Measurements from ENCODE around the gene IFI44.

GRCh38 chr1:78607334-78607927, 42.2 kb upstream of the IFI44 start:
- TF ChIP-seq CTCF (IDR thresholded peaks at IDR 0.05; ENCODE audit: low read depth, low read length) = no peak
- no peak for TF ChIP-seq POLR2A (IDR thresholded peaks at IDR 0.05; ENCODE audit: extremely low read depth, insufficient read length)
- TF ChIP-seq MAX (IDR thresholded peaks at IDR 0.05; ENCODE audit: low read depth, low read length) = no peak
- TF ChIP-seq MYC (IDR thresholded peaks at IDR 0.05; ENCODE audit: low read depth, low read length) = no peak

Data from NB4 (cell line).